22Rv1 (cell line): Measurements from ENCODE around the gene RREB1.

Source experiments
- CTCF ChIP-seq: fragments of 450-650 bp; IDR thresholded peaks from 2 replicates; pipeline ENCODE4 v1.5.1; 2017; ENCODE audit warnings: mild to moderate bottlenecking
- ZFX ChIP-seq: fragments of 450-650 bp; IDR thresholded peaks from 2 replicates; pipeline ENCODE4 v1.6.1; 2017; ENCODE audit warnings: antibody characterized with exemption, borderline replicate concordance

GRCh38 chr6:7190791-7191190 is 83.0 kb downstream of the RREB1 start:
- TF ChIP-seq ZFX (no peak), CTCF (no peak)
